Urothelium cell line (cell line): ENCODE measurements around the gene IL2.

Experiments used
- DNase-seq: peaks from one replicate; pipeline ENCODE4 v3.0.0; 2011; ENCODE audit warnings: low spot score, mixed read lengths
- FAIRE-seq: peaks from 2 replicates; lab custom pipeline; 2011; peaks lifted over from hg19 to GRCh38; lab: Jason Lieb, UNC

IL2 gene

GRCh38 chr4:122456231-122457116, at the start of gene IL2:
TSS of gene IL2 (minus strand) at chr4:122456725. CDS start at chr4:122456440, 285 bp downstream.
- FAIRE-seq (no peak), DNase-seq (no peak)

GRCh38 chr4:122503214-122503613, 46.7 kb upstream of the IL2 start:
- no peak for FAIRE-seq
- DNase-seq = no peak

GRCh38 chr4:122500852-122501501, 44.5 kb upstream of the IL2 start:
- no peak for FAIRE-seq
- DNase-seq = no peak

GRCh38 chr4:122489061-122489460, 32.5 kb upstream of the IL2 start:
- FAIRE-seq (no peak), DNase-seq (no peak)

GRCh38 chr4:122483481-122483880, 27.0 kb upstream of the IL2 start:
- FAIRE-seq = no peak

GRCh38 chr4:122481766-122482405, 25.4 kb upstream of the IL2 start:
- FAIRE-seq = no peak

More at GRCh38 chr4:122483481-122483880, 27.0 kb upstream of the IL2 start:
- DNase-seq = no peak

GRCh38 chr4:122480655-122481487, 24.3 kb upstream of the IL2 start:
- FAIRE-seq = no peak

More at GRCh38 chr4:122481766-122482405, 25.4 kb upstream of the IL2 start:
- no peak for DNase-seq

GRCh38 chr4:122479935-122480416, 23.5 kb upstream of the IL2 start:
- FAIRE-seq (no peak), DNase-seq (peak; percentile 15)

More at GRCh38 chr4:122480655-122481487, 24.3 kb upstream of the IL2 start:
- DNase-seq = no peak

- FAIRE-seq (no peak), DNase-seq (no peak)
Observed at GRCh38 chr4:122476745-122477144, 20.2 kb upstream of the IL2 start.

GRCh38 chr4:122476126-122476525, 19.6 kb upstream of the IL2 start:
- DNase-seq (no peak), FAIRE-seq (no peak)

GRCh38 chr4:122475233-122475632, 18.7 kb upstream of the IL2 start:
- DNase-seq (no peak), FAIRE-seq (no peak)

- DNase-seq (no peak), FAIRE-seq (no peak)
Observed at GRCh38 chr4:122469457-122469856, 12.9 kb upstream of the IL2 start.

GRCh38 chr4:122458625-122459024, 2.1 kb upstream of the IL2 start:
- DNase-seq (peak; percentile 5), FAIRE-seq (no peak)

GRCh38 chr4:122453384-122453995, 3.0 kb downstream of the IL2 start:
- FAIRE-seq = no peak
- DNase-seq = no peak

- no peak for FAIRE-seq
Observed at GRCh38 chr4:122450847-122451246, 5.7 kb downstream of the IL2 start.

GRCh38 chr4:122434285-122434684, 22.2 kb downstream of the IL2 start:
- no peak for FAIRE-seq

More at GRCh38 chr4:122450847-122451246, 5.7 kb downstream of the IL2 start:
- DNase-seq = peak; percentile 11

GRCh38 chr4:122431351-122431750, 25.2 kb downstream of the IL2 start:
- FAIRE-seq (no peak), DNase-seq (no peak)

More at GRCh38 chr4:122434285-122434684, 22.2 kb downstream of the IL2 start:
- DNase-seq = no peak

GRCh38 chr4:122423246-122423645, 33.3 kb downstream of the IL2 start:
- DNase-seq (no peak), FAIRE-seq (no peak)

- DNase-seq (no peak), FAIRE-seq (no peak)
Observed at GRCh38 chr4:122412547-122412946, 44.0 kb downstream of the IL2 start.

- FAIRE-seq (no peak), DNase-seq (no peak)
Observed at GRCh38 chr4:122403861-122404260, 52.7 kb downstream of the IL2 start.
